Astrocyte of the spinal cord (primary cell): ENCODE results near the gene UST.

Experiments used
- DNase-seq: peaks from one replicate; pipeline ENCODE4 v3.0.0; 2011; ENCODE audit warnings: low read depth, low spot score
- H3K4me3 ChIP-seq: 2 replicates; pipeline ENCODE4 v1.5.1; 2011; ENCODE audit warnings: low read depth, mild to moderate bottlenecking, low read length, moderate library complexity
- in situ Hi-C: cut with HindIII; loops from 2 replicates; pipeline ENCODE4 v1.10.0; 2017; ENCODE audit warnings: low sequenced_read_pairs
- TF ChIP-seq, protein P1 (sequence below): IDR thresholded peaks from 2 replicates; pipeline ENCODE4 v1.5.1; 2012; ENCODE audit warnings: low read depth, mild to moderate bottlenecking, low read length, inconsistent platforms

UST gene

GRCh38 chr6:148943451-148943850 lies 196.6 kb downstream of the UST start:
- no peak overlapping the region for H3K4me3 ChIP-seq
- DNase-seq: peak; percentile 32
- TF ChIP-seq, protein P1, sequence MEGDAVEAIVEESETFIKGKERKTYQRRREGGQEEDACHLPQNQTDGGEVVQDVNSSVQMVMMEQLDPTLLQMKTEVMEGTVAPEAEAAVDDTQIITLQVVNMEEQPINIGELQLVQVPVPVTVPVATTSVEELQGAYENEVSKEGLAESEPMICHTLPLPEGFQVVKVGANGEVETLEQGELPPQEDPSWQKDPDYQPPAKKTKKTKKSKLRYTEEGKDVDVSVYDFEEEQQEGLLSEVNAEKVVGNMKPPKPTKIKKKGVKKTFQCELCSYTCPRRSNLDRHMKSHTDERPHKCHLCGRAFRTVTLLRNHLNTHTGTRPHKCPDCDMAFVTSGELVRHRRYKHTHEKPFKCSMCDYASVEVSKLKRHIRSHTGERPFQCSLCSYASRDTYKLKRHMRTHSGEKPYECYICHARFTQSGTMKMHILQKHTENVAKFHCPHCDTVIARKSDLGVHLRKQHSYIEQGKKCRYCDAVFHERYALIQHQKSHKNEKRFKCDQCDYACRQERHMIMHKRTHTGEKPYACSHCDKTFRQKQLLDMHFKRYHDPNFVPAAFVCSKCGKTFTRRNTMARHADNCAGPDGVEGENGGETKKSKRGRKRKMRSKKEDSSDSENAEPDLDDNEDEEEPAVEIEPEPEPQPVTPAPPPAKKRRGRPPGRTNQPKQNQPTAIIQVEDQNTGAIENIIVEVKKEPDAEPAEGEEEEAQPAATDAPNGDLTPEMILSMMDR: no peak
- in situ Hi-C loops: no loop called here

DNA sequence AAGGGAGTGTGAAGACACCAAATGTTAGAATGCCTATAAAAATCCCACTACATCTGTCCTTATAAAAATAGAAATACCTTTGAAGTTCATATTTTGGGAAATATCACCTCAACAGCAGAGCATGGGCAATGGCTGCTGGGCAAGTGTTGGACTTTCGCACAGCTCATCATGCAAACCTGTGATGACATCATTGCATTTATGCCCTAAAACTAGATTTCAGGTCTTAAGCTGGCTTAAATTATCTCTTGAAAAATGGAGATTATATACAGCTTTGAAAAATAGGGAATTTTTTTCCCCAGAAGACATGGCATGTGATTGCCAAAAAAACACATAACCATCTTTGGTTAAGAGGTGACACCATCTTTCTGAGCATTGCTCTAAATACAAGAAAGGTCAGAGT lies 197.8 kb downstream of the UST start:
- in situ Hi-C loops: no loop called here
- no peak overlapping the region for H3K4me3 ChIP-seq
- no peak for DNase-seq
- TF ChIP-seq, protein P1: no peak

GRCh38 chr6:148945301-148946021 lies 198.6 kb downstream of the UST start:
- DNase-seq: peak; percentile 11
- no peak overlapping the region for H3K4me3 ChIP-seq
- TF ChIP-seq, protein P1: no peak
- in situ Hi-C loops: no loop called here

GRCh38 chr6:148947621-148948444 lies 201.0 kb downstream of the UST start:
- no peak overlapping the region for H3K4me3 ChIP-seq
- DNase-seq: peak; percentile 85
- TF ChIP-seq, protein P1: peak; percentile 91
- in situ Hi-C loops: no loop called here

GRCh38 chr6:148951662-148952061 lies 204.8 kb downstream of the UST start:
- in situ Hi-C loops: no loop called here
- DNase-seq: no peak
- TF ChIP-seq, protein P1: no peak
- H3K4me3 ChIP-seq: no peak overlapping the region

GRCh38 chr6:148952147-148953035 lies 205.6 kb downstream of the UST start:
- DNase-seq: no peak
- no peak overlapping the region for H3K4me3 ChIP-seq
- in situ Hi-C loops: no loop called here
- TF ChIP-seq, protein P1: no peak
